Inflammatory macrophage treated with lipopolysaccharide for 1 hour (primary cell): ENCODE measurements around the gene INSC.
"Not testable (repeated sequence)": the region's sequence is repeated elsewhere in the genome, so short reads cannot be mapped to it uniquely, and the experiment has no call there.

ENCODE experiments used
- DNase-seq, 2 donors: peaks; one replicate each; pipeline ENCODE4 v3.0.0-alpha.2; 2020 to 2022

The INSC gene, protein sequence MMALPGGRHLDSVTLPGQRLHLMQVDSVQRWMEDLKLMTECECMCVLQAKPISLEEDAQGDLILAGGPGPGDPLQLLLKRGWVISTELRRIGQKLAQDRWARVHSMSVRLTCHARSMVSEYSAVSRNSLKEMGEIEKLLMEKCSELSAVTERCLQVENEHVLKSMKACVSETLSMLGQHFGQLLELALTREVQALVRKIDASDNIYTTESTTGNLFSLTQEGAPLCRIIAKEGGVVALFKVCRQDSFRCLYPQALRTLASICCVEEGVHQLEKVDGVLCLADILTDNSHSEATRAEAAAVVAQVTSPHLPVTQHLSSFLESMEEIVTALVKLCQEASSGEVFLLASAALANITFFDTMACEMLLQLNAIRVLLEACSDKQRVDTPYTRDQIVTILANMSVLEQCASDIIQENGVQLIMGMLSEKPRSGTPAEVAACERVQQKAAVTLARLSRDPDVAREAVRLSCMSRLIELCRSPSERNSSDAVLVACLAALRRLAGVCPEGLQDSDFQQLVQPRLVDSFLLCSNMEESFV

DNA sequence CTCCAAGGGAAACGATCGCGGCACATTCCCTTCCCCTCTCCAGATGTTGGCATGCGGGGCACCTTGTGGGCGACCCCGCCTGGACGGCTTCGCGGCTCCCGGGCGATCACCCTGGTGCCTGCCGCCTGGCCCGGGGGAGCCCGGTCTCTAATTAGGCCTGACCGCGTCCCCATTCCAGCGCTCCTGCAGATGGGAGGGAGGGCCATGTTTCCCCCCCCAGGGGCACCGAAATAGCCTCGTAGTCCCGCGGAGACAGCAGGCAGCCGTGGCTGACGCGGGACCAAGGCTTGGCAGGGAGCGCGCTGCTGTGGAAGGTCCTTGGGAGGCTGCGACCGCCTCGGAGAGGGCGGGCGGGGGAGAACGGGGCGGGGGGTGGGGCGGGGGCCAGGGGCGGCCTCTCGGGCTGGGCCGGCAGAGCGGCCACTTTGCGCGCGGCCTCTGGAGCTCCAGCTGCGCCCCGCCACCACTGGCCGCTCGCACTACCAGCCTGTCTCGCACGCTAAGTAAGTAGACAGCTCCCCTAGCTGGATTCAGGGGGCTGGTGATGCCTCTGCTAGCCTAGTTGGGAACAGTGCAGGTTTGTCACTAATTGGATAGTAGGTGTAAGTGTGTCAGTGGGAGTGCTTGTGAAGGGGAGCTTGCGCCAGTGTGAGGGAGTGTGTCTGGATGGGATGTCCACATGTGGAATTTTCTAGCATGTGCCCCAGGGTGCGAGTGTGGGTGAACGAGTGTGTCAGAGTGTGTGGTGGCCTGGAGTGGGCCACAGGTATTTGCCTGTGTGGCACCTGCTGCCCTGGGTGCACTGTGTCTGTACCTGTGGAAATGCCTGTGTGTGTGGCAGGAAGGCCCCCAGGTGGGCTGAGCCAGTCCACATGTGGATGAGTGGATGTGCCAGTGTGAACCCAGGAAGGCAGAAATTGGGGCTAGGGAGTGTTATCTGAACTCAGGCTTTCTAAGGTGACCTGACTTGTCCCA is at the start of gene INSC:
Gene INSC, plus strand, starts transcription at position 423 of the 975 bp plus-strand sequence. CDS start 34,252 bp downstream, outside the sequence.
- DNase-seq: no peak

DNA sequence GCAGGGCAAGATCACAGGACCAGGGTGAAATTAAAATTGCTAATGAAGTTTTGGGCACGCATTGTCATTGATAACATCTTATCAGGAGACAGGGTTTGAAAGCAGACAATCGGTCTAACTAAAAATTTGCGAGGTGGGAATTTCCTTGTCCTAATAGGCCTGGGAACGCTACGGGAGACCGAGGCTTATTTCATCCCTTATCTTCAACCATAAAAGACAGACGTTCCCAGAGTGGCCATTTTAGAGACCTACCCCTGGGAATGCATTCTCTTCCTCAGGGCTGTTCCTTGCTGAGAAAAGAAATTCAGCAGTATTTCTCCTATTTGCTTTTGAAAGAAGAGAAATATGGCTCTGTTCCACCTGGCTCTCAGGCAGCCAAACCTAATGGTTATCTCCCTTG is 45.0 kb upstream of the INSC start:
- DNase-seq: not testable (repeated sequence)

- DNase-seq: no peak
Measured at GRCh38 chr11:15071556-15072255, 43.0 kb upstream of the INSC start.

DNA sequence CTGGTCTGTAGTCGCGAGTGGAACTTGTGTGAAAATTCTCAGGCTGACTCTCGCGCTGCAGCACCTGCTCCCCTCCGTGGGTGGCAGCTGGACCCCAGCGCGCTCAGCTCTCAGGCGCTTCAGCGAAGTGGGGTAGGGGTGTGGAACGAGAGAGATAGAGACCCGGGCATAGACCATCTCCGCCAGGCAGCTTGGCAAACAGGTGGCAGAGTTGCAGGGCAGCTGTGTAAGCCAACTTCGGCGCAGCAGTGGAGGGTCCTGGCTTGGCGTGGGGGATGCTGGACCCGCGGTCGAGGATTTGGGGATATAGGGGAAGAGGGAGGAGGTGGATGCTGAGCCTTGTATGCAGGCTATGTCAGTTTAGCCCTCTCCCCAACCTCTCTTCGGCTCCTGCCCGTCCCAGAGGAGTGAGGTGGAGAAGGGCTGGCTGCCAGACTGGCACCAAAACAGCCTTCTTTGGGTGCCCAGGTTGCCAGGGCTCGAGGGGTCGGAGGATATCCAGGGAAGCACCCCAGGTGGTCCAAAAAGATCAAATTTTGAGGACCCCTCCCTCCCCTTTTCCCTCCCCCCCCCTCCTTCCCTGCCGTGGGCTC is 42.1 kb upstream of the INSC start:
- no peak for DNase-seq

- no peak for DNase-seq
Measured at GRCh38 chr11:15073361-15074205, 41.1 kb upstream of the INSC start, which contains the start of gene CALCB. CALCB (plus strand) TSS chr11:15073593; CDS start chr11:15074719, 1,126 bp downstream.

- peak; percentile 19 to 69 for DNase-seq
Measured at GRCh38 chr11:15074206-15075161, 40.2 kb upstream of the INSC start.

DNA sequence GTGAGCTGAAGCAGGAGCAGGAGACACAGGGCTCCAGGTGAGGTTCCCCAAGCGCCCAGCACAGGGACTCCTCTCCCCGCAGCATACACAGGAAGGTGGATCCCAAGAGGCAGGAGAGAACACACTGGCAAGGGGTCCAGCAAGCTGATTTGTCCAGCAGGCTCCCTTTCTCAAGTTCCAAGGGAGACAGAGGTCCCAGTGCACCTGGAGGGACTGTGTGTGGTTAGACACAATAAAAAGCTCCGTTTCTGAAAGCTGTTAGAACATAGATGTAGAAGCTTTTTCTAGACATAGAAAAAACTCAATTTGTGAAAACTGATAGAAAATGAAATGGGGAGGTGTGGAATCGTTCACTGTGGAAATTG is 39.6 kb upstream of the INSC start:
- DNase-seq: no peak

DNA sequence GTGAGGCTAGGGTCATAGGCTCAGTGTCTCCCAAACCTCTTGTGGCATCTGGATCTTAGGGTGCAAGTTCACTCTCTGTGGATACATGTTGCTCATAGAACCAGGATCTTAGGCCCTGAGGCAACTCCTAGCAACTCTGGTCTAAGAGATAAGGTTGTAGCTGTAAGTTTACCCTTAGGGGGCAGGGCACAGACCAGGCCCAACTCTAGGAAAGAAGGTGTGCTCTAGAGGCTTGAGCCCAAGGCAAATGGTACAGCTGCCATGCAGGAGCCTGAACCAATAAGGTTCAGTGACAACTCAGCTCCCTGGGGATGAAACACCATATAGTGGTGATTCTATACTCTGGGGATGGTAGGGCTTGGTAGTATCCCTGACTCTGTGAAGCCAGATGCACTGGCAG is 23.5 kb upstream of the INSC start:
- DNase-seq: no peak

DNA sequence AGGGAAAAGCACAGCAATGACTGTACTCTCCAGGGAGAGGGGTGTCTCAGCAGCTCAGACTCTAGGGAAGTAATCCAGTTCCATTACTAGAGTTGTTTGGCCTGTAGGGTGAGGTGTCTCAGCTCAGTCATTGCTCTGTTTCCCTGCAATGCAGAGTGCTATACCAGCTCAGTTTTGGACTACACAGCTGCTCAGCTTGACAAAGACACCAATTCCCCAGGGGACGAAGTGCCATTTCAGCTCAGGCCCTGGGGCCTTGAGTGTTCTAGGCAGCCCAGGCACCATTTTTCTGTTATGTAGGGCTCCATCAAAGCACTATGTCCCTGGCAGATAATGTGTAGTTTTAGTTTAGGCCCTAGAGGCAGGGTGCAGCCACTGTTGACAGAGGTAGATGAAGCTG is 23.1 kb upstream of the INSC start:
- no peak for DNase-seq

DNA sequence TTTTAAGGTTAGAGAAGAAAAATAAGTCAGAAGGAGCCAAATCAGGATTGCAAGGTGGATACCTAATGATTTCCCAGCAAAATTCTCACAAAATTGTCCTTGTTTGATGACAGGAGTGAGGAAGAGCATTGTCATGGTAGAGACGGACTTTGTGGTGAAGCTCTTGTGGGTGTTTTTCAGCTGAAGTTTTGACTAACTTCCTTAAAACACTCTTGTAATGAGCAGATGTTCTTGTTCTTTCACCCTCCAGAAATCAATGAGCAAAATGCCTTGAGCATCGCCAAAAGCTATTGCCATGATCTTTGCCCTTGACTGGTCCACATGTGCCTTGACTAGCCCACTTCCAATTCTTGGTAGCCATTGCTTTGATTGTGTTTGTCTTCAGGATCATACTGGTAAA is 21.3 kb upstream of the INSC start:
- DNase-seq: no peak

DNA sequence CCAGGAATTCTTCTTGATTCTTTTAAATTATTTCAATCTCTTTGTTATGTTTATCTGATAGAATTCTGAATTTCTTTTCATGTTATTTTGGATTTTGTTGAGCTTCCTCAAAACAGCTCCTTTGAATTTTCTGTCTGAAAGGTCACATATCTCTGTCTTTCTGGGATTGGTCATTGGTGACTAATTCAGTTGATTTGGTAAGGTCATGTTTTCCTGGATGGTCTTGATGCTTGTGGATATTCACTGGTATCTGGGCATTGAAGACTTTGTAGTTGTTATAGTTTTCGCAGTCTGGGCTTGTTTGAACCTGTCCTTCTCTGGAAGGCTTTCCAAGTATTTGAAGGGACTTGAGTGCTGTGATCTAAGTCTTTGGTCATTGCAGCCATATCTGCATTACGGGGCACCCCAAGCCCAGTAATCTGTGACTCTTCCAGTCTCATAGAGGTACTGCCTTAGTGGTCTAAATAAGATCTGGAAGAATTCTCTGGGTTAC is 18.9 kb upstream of the INSC start:
- DNase-seq: no peak

- DNase-seq: no peak
Measured at GRCh38 chr11:15097411-15097810, 17.3 kb upstream of the INSC start.

GRCh38 chr11:15099267-15099666 is 15.5 kb upstream of the INSC start:
- DNase-seq: no peak

DNA sequence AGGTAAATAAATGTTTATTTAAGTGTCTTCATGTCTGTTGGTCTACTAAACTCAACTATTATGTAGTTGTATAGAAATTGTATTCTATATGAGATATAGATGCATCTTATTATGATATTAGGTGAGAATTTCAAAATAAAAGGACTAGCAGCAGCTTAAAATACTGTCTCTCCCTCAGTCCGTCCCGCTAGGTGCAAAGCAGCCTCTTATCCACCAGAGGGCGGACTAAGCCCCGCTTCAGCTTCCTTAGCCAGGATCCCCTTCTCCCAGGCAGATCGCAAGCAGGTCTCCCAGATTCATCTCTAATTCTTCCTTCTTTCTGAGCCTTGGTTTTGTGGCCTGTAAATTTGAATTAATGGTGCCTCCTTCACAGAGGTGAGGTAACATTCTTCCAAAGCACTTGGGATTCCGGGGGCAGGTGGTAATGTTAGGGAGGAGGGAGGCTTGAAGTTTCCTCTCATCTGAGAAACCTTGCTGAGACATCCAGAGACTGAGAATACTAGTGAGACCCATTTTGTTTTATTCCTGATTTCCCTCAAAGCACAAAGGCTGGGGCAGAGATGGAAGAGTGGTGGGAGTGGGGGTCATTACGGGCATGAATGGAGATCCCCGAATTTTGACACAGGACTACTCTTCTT is 13.5 kb upstream of the INSC start:
- peak; percentile 36 to 80 for DNase-seq

DNA sequence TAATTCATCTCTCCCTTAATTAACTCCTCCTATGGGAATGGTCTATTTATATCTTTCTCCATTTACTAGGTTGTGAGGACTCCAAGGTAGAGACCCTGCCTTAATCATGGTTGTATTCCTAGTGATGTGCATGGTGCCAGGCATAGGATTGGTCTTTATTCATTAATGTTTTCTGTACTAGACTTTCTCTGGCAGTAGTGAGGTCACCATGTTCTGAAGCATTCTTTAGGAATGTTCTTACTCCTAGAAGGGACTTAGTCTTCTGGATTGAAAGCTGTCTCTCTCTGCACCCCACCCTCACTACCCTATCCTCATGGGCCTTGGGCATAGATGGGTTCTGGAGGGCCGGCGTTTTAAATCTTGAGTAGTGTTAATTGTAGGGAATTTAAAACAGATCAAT is 10.6 kb upstream of the INSC start:
- no peak for DNase-seq

DNA sequence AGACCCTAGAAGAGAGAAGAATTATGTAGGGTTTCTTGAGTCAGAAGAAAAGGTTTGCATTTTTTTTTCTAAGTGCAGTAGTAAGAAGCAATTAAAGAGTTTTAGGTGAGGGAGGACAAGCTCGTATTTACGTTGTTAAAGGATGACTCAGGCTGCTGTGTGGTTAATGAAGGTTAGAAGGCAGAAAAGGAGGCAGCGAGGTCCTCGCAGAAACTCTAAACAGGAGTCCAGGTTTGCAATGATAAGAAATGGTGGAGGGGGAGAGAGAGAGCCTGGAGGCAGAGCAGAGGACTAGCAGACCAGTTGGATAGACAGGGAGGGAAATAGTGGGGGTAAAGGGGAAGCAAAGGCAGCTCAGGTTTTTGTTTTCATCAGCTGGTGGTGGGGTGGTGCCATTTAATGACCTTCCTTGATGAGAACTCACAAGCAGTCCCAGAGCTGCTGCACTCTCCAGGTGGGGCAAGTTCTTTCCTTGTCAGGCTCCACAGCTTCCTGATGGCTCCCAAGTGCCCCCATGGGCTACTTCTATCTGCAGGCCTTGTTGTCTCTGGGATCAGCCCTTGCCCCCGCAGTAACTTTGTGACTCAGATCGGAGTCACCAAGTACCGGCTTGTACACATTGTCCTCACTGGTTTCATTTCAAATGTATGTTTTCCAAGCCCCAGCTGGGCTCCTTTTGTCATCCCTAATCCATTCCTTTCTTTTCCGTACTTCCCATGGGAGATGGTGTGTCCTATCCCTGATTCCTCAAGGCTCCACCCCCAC is 8.3 kb upstream of the INSC start:
- no peak for DNase-seq

DNA sequence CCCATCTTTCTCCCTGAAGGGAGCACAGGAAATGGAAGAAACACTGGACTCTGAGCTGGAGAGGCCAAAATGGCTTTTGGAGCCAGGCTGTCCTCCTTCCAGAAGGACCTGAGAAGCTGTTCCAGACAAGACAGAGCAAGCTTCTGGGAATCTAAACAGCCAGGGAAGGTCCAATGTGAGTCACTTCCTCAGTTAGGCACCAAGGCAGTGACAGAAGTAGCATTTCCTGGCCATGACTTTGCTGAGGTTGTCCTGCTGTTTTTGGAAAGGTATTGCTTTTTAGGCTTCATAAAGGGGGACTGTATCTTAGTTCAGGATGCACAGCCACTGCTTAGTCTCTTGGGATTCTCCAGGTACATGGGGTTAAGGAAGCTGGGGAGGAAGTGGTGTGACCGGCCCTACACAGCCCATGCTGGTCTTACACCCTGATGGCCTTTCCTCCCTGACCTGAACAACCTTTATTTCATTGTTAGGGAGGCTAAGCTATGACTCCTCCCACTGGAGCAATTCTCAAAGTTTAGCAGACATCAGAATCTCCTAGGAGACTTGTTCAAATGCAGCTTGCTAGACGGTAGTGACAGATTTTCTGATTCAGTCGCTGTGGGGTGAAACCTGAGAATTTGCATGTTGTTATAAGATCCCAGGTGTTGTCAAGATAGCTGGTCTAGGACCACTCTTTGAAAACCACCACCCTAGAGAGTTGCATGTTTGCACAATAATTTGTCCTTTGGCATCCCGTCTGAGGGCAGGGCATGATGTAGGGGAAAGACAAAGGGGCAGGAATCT is 6.8 kb upstream of the INSC start:
- DNase-seq: no peak

GRCh38 chr11:15108592-15109130 is 6.1 kb upstream of the INSC start:
- DNase-seq: no peak
